ENCODE results near the gene ITGA5.
A peak's percentile ranks its signal among the peaks of the same experiment; 100 is the strongest.

ITGA5 gene

DNA sequence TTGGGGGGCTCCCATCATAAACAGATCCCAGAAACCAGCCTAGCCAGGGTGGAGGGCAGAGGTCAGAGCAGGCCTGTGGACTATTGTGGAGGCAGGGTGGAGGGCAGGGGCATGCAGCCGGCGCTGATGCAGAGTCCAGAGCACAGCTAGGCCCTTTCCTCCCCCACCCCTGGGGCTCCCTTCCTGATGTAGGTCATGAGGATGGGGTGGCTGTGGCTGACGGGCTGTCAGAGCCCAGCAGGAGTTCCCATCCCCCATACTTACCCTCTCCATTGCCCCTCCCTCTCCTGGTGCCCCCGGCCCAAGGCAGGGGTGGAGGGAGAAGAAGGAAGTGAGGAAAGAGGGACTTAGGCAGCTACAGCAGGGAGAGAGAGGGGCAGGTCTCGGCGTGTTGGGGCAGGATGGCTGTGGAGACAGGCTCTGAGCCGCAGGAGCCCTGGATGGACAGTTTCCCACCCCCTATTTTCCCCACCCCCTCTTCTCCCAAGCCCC, 28.8 kb downstream of the ITGA5 start:
- DNase-seq (ENCODE audit: low read depth in 4 of 4, low spot score in 1 of 4) = no peak

DNA sequence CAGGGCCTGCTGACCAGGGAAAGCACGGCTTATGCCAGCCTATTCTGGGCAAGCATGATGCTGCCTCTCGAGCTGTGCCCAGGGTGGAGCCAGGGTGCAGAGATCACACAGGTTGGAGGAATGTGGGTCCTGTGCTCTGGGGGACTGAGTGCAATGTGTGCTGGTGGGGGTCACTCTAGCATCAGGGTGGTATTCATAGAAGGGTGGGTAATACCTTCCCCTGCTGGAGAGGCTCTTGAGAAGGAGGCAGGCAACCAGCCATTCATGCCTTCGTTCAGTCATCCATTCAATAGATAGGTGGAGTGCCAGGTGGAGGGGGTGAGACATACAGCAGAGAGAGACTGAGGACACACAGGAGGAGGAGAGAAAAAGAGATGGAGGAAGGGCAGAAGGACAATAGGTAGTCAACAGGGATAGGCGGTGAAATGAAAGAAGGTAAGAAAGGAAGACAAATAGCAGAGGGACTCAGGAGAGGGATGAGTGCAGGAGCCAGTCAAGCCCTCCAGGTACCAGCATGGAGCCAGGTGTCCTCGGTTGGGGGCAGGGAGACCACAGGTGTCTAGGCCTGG, 29.4 kb downstream of the ITGA5 start:
- no peak for DNase-seq (ENCODE audit: low read depth in 4 of 4, low spot score in 1 of 4)

DNA sequence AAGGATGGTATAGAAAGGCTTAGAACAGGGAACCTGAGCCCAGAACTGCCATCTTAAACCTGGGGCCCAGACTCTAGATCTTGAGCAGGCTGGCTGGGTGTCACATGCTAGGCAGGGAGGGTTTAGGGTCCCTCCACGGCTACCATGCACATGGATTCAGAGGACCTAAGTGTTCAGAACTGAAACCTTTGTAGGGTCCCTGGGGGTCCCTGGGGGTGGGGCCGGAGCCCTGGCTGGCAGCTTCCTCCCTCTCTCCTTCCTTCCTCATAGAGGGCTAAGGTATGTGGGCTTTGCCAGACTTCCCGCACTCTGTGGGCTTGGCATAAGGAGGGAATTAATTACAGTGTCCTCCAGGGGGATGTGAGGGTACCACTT, 29.9 kb downstream of the ITGA5 start:
- DNase-seq (ENCODE audit: low read depth in 4 of 4, low spot score in 1 of 4) = no peak

DNA sequence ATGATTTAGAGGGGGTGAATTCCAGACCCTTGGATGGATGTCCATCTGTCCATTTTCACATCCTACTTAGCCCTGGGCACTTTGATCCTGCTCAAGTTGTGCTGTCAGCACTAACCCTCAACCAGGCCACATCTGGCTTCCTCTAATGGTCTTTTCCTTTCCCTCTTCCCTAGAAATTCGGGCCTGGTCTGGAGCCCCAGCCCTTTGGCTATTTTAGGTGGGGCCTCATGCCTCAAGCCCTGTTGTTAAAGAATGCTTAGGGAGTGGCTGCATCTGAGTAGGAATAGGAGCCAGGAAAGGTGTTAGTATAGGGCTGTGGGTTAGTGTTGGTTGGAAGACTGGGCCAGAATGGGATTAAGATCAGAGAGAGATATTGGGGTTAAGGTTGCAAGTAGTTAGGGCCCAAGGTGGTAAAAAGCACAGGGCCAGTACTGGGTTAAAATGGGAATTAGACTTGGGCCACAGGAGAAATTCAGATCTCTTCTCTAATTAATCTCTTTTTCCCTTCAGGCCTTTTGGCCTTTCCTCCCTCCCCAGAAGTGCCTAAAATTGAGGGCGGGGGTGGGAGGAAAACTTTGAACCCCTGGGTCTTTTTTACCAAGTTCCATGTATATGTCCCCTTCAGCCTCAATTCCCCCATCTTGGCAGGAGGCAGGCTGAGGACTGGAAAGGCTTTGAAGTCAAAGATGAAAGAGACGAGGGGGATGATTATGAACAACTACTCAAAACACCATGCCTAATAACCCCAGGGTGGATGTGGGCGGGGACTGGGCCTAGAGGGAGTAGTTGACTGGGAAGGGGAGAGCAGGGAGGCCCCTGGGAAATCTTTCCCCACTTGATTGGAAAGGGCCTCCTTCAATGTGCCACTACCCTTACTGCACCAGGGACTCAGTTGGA, 30.6 kb downstream of the ITGA5 start:
- no peak for DNase-seq (ENCODE audit: low read depth in 4 of 4, low spot score in 1 of 4)

DNA sequence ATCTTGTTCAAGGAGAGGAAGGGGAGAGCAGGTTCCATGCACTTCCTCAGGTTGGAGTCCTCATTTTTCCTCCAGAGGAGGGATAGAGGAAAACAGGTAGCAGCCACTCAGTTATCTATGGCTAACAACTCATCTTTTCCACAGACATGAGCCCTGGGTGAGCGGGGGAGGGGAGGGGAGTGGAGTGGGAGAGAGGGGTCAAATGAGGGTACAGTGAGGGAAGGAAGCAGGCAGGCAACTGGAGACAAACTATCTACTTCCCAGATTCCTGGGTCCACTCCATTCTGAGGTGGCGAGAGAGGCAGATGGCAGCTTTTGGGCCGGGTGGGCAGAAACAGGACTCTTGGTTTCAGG, 32.0 kb downstream of the ITGA5 start:
- no peak for DNase-seq (ENCODE audit: low read depth in 4 of 4, low spot score in 1 of 4)

DNA sequence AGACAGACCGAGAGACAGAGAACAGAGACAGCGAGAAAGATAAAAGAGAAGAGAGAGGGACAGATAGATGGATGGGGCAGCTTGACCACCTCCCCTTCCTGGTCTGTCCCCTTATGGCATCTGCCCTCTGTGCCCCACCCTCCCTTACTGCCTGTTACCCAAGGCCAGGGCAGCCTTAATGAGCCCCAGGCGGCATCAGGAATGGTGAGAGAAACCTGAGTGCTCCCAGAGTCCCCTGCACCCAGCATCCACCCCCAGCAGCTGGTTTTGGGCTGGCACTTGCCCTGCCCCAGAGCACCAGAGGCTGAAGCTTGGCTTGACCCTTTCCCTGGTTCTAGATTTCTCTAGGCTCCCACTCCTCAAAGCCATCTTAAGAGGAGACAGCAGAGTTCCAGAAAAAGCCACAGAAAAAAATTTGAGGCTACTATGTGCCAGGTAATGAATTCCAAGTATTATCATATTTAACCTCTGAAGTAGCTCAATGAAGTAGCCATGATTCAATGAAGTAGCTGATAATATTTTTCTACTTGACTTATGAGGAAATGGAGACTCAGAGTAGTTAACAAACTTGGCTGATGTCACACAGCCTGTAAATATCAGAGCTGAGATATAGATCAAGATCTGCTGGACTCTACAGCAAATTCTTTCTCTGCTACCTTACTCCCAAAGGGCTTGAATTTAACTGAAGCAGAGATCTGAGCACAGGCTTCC, 32.5 kb downstream of the ITGA5 start:
- no peak for DNase-seq (ENCODE audit: low read depth in 4 of 4, low spot score in 1 of 4)

DNA sequence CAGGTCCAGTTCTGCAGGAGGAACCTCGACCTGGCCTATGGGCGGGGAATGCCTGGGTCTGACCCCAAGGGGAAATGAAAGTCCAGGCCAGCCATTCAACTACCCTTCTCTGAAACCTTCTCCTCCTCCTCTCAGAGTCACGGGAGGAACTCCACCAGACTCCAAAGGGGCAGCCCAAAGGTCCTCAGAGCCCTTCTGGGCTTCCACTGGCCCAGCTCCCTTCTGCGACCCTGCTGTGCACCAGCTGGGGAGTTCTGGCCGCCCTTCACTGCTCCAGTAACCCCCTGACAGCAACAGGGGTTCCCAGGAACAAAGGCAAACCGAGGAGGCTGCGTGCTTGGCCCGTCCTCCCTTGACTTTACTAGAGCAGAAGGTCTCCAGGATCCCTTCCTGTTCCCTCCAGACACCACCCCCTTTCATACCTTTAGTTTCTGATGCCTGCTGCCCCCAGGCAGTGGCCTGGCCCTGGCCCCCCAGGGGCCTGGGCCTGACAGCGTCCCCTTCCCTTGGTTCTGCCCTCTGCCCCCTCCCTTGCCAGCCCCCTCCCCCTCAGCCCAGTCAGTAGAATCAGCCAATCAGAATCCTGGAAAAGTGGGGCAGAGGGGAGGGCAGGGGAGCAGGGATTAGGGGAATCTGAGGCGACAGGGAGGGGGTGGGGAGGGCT, 33.7 kb downstream of the ITGA5 start:
- no peak for DNase-seq (ENCODE audit: low read depth in 4 of 4, low spot score in 1 of 4)

DNA sequence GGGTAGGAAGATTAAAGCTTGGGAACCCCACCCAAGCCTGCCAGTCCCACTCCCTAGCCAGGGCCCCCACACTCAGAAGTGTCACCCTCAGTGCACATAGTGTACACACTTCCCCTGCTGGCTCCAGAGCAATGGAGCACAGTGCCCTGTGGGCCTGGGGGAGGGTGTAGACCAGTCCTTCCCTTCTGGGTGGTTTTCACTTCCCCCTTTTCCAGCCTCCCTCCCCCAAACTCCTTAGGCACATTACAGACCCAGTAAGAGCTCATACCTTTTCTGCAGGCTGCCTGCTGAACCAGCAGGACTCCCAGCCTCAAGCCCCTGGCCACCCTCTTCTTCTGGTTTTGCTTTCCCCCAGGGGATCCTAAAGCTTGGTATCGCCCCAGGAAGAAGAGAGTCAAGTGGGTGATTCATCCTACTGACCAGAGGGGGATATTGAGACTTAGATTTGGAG, 34.5 kb downstream of the ITGA5 start, which contains the start of gene ZNF385A:
Gene ZNF385A (minus strand): TSS at position 143 of the 451 bp plus-strand sequence. CDS start 219 bp downstream, outside the sequence.
- no peak for DNase-seq (ENCODE audit: low read depth in 4 of 4, low spot score in 1 of 4)

DNA sequence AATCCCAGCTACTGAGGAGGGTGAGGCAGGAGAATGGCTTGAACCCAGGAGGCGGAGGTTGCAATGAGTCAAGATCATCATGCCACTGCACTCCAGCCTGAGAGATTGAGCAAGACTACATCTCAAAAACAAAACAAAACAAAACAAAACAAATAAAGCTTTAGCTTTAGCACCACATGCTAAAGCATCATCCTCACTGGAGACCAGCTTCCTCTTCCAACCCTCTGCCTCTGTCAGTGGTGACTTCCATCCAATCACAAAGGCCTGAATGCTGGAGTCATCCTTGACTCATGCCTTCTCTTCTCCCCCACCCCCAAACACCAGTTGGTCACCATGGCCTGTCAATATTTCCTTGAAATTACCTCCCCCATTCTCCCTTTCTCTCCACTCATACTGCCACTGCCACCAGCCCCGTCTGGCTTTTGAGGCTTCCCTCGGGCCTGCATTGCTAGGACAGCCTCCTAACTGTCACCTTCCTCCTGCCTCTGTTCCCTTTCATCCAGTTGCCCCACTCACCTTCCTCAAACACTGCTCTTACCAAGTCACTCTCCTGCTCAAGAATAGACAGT, 35.9 kb downstream of the ITGA5 start:
- no peak for DNase-seq (ENCODE audit: low read depth in 4 of 4, low spot score in 1 of 4)

DNA sequence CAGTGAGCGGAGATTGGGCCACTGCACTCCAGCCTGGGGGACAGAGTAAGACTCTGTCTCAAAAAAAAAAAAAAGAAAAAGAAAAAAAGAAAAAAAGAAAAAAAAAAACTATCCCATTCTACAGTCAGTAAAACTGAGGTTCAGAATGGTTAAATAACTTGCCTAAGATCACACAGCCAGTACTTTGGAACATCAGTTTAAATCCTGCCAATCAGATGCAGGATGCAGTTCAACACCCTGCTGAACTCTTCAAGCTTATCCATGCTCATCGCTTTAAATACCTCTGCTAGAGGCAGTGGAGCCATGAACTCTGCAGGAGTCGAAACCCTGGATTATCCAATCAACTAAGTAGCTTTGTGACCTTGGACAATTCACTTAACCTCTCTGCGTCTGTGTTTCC, 37.9 kb downstream of the ITGA5 start:
- DNase-seq (ENCODE audit: low read depth in 4 of 4, low spot score in 1 of 4) = no peak

DNA sequence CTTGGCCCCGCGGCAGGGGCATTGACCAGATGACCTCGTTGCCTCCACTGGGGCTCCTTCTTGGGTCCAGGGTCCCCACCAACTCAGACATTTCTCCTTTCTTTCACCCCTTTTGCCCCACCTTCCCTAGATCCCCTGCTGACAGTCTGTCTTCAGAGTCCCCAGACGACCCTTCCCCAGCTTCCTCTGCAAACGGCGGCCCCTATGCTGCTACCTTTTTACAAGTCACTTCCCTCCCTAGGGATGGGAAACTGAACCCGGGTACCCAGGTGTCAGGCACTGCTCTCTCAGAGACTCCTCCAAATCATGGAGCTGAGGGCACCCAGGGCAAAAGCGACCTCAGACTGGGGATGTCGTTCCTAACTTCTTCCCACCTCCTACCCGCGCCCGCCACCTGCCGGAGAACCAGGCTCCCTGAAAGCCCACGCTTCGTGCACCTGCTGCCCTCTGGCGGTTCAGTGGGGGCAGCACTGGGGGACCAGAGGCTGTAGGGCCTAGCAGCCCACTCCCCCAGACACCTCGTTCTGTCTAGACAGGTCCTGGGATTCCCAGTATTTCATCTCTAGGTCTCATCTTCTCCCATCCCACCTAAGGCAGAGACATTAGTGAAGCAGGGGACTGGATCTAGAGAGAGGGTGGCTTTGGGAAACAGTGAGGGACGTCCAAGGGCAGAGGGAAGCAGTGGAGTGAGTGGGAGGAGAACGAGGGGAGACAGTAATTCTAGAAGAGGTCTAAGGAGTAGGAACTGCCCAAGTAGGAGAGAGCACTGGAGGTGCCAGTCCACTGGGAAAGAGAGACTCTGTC, 39.5 kb downstream of the ITGA5 start:
- DNase-seq (ENCODE audit: low read depth in 4 of 4, low spot score in 1 of 4) = peak; percentile 79 to 88 (median 83)

DNA sequence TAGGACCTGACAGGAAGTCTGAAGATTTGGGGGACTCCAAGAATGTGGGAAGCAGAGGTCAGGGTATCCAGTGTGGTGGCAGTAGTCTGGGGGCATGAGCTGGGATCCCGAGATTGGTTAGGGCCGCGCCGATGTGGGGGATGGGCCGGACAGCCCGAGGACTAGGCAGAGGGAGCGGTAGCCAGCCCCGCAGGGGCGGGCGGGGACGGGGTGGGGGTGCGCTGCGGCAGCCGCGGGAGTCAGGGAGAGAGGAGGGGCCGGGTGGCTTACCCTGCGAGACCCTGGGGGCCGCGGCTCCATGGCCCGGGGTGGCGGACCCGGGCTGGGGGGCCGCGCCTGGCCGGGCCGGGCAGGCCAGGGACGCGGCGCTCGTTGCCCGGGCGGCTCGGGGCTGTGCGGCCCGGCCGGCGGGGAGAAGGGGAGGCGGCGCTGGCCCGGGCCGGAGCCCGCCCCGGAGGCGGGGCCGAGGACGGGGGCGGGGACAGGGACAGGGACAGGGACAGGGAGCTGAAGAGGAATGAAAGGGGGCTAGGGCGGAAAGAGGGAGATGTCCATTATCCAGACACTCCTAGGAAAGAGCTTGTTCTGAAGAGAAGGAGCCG, 40.2 kb downstream of the ITGA5 start:
- no peak for DNase-seq (ENCODE audit: low read depth in 4 of 4, low spot score in 1 of 4)

DNA sequence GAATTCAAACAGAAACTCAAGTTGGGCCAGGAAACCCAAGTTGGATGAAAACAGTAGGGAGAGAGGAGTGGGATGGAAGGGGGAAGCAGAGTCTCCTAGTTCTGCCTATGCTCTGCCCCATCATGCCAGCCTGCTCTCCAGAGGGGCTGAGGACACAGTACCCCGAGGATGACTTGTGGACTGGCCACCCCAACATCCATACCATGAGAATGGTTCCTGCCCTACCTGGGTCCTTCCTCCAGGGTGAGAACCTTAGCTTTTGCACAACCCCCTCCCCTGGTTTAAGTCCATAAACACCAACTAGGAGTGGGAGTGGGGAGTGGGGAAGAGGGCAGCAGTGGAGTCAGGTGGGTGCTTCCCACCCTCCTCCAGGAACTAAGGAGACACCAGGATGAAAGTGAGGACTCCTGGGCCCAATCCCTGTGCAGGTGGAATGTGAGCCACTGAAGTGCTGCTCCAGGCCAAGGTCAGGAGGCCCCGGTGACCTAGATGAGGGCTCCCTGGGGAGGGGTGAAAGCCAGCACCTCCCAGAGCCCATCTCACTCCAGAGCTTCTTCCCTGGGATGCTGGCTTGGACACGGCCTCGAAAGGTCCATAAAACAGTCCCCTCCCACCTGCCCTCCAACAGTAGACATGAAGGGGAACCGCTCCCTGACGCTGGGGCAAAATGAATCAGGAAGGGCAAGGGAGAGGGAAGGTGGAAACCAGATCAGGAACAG, 41.1 kb downstream of the ITGA5 start:
- no peak for DNase-seq (ENCODE audit: low read depth in 4 of 4, low spot score in 1 of 4)

DNA sequence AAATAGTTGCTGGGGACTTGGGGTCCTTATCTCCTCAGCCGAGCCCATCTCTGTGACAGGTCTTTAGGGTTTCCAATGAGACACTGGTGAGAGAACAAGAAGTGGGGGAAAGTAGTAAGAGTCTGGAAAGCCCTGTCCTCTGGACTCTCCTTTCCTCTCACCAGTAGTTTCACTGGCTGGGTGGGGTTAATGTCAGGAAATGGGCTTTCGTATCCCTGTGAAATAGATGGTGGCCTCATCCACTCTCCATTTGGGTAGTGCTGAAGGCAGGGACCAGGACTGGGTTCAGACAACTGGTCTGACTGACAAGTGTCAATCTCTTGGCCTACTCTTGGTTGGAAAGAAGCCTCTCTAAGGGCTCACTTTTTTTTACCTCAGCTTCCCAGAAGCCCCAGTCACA, 42.1 kb downstream of the ITGA5 start:
- DNase-seq (ENCODE audit: low read depth in 4 of 4, low spot score in 1 of 4) = no peak

DNA sequence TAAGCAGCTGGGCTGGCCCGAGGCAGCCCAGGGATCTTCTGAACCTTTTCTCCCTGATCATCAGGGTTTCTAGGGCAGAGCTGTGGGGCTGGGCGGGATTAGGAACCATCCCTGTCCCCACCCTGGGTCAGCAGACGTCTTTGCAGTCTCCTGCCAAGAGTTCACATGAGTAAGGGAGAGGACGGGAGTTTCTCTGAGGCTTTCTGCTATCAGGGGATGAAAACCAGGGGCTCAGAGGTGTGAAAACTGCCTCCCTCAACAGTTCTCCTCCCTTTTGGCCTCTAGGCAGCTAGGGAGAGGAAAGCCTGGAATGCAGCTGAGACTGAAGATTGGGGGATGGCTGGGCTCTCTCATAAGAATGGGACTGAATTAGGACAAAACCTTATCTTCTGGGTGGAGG, 42.5 kb downstream of the ITGA5 start:
- DNase-seq (ENCODE audit: low read depth in 4 of 4, low spot score in 1 of 4) = no peak

DNA sequence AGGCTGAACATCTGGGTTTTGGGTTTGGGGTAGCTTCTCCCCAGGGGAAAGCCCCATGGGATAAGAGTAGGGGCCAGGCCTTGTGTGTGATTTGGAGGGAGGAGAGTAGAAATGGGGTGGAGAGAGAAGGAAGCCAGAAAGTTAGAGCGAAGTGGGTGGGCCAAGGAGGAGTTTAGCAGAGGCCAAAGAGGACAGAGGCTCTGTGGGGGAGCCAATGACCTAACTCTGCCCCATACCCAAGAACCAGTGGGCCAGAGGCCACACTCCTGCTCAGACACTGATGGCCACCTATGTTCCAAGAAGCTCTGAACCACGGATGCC, 43.8 kb downstream of the ITGA5 start:
- DNase-seq (ENCODE audit: low read depth in 4 of 4, low spot score in 1 of 4) = no peak

DNA sequence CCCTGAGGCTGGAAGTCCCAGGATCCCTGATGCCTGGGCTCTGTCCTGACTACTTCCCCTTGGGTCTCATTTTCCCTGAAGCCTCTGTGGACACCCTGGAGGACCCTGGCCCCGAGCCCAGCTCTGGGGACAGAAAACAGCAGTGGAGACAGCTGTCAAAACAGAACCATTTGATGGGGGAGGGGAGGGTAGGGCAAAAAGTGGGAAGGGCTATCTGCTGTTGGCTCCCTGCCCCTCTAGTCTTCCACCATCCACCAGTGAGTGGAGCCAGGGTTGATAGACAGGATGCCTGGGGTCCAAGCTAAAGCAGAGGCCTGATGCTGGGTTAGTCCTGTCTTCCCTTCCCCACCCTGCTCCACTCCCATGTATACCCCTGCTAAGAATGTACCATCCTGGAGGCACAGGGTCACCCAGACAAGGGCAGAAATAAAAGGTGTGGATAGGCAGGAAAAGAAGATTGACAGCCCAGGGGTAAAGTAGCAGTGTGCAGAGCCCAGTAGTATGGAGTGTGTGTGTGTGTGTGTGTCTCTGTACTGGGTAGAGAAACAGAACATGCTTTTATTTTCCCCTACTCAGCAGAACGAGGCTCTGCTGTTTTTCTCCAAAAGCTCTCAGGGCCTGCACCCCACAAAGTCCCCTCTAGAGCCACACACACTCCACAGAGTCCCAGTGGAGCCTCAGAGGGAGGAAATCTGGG, 44.4 kb downstream of the ITGA5 start:
- DNase-seq (ENCODE audit: low read depth in 4 of 4, low spot score in 1 of 4) = no peak

DNA sequence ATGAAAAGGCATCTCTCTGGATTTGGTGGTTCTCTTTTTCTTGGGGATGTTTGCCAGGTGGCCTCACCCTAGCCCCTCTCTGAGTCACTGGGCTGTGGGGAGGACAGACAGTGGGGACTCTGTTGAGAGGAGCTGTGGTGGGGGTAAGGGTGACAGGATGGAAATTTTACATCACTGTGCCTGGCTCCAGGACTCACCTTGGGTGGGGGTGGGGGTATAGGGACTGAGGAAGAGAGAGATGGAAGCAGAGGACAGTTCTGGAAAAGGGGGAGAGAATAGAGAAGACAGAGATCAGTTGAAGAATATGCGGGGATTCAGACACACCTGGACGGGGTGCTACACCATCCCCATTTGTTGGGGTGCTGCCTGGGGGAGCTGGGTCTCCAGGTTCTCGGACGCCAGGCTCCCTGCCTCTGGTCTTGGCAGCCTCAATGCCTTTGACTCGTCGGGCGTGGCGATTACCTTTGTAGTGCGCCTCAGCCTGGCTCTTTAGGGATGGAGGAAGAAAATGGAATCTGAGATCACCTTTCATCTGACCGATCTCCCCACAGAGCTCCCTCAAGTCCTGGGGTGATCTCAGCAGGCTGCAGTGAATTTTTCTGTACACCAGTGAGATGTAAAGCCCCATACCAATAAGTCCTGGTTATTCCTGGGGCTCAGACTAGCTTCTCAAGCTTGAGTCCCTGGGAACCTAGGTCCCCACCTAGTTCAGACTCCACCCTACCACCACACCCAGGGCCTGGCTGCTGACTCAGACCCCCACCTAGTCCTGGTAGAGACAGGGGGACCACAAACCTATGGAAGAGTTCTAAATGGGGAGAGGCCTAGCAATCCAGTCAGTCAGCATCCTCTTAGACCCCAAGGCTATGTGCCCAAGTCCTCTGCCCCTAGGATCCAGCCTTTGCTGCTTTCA, 45.2 kb downstream of the ITGA5 start:
- no peak for DNase-seq (ENCODE audit: low read depth in 4 of 4, low spot score in 1 of 4)

Measured in stimulated activated CD4-positive, alpha-beta T cell treated with anti-CD3 and anti-CD28 coated beads, Interleukin-1b, Interleukin-23, amount 100 ng/mL, for 24 hours (primary cell).